GM12865 (cell line): ENCODE measurements around the gene SH3PXD2B.

Source experiments
- DNase-seq: peaks from one replicate; pipeline ENCODE4 v3.0.0; 2010; ENCODE audit warnings: low read depth
- H3K4me3 ChIP-seq: 2 replicates; pipeline ENCODE4 v1.5.1; 2011; ENCODE audit warnings: mild to moderate bottlenecking, low read depth, low read length, control low read depth
- TF ChIP-seq, protein P1 (sequence below): IDR thresholded peaks from 2 replicates; pipeline ENCODE4 v1.5.1; 2011; ENCODE audit warnings: low read length, control low read depth, low read depth, inconsistent platforms; ENCODE audit not compliant: insufficient read depth; ENCODE audit errors: missing control alignments

The SH3PXD2B gene

GRCh38 chr5:172348084-172348483 lies 106.2 kb downstream of the SH3PXD2B start:
- DNase-seq: no peak
- H3K4me3 ChIP-seq: no peak overlapping the region
- TF ChIP-seq, protein P1, sequence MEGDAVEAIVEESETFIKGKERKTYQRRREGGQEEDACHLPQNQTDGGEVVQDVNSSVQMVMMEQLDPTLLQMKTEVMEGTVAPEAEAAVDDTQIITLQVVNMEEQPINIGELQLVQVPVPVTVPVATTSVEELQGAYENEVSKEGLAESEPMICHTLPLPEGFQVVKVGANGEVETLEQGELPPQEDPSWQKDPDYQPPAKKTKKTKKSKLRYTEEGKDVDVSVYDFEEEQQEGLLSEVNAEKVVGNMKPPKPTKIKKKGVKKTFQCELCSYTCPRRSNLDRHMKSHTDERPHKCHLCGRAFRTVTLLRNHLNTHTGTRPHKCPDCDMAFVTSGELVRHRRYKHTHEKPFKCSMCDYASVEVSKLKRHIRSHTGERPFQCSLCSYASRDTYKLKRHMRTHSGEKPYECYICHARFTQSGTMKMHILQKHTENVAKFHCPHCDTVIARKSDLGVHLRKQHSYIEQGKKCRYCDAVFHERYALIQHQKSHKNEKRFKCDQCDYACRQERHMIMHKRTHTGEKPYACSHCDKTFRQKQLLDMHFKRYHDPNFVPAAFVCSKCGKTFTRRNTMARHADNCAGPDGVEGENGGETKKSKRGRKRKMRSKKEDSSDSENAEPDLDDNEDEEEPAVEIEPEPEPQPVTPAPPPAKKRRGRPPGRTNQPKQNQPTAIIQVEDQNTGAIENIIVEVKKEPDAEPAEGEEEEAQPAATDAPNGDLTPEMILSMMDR: no peak

GRCh38 chr5:172347496-172348052 lies 106.8 kb downstream of the SH3PXD2B start:
- TF ChIP-seq, protein P1: no peak
- no peak for DNase-seq
- H3K4me3 ChIP-seq: no peak overlapping the region

- H3K4me3 ChIP-seq: no peak overlapping the region
- TF ChIP-seq, protein P1: no peak
- DNase-seq: no peak
Measured at GRCh38 chr5:172345881-172346280, 108.4 kb downstream of the SH3PXD2B start.

DNA sequence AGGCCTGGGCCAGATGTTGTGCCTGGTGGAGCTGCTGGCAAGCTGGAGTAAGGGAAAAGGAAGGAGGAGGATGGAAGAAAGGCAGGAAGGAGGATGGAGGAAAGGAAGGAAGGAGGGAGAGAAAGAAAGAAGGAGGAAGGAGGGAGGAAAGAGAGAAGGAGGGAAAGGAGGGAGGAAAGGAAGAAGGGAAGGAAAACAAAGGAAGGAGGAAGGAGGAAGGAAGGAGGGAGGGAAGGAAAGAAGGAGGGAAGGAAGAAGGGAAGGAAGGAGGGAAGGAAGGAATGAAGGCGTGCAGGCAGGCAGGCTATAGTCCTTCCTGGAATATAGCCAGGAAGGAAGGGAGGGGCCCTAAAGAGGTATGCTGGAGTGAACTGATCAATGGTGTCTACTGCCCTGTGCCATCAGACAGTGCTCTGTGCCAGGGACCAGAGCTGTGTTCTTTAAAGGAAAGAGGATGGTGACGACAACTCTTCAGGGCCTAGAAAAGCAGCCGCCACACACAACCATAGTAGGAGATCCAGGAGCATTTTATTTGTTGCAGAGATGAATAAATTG lies 109.4 kb downstream of the SH3PXD2B start:
- TF ChIP-seq, protein P1: no peak
- DNase-seq: no peak
- no peak overlapping the region for H3K4me3 ChIP-seq

DNA sequence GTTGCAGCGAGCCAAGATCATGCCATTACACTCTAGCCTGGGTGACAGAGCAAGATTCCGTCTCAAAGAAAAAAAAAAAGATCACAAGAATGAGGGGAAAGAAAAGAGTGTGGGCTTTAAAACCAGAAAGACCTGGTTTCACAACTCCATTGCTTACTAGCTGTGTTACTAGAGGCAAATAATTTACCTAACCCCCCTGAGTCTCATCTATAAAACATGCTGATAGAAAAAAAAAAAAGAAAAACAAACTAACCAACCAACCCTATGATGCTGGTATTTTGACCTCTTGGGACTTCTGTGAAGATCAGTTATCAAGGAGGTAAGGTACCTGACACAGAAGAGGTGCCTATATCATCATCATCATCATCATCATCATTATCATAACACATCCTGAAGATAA lies 110.6 kb downstream of the SH3PXD2B start:
- no peak overlapping the region for H3K4me3 ChIP-seq
- DNase-seq: no peak
- TF ChIP-seq, protein P1: no peak

DNA sequence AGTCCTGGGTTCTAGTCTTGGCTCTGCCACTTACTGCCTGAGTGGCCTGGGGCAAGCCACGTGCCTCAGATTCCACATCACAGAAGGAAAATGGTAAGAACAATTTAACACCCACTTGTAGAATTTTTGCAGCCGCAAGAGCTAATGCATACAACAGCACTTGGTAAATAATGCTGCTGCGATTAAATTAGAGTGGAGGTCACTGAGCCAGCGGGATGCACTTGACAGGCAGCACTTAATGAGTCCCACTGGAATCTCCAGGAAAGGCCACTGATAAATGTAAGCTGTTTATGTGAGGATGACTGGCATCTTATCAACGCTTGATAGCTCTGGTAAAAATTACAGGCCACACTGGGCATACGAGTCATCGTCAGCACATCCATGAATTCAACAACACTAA lies 111.4 kb downstream of the SH3PXD2B start:
- TF ChIP-seq, protein P1: no peak
- no peak overlapping the region for H3K4me3 ChIP-seq
- DNase-seq: no peak
